Smooth muscle cell (in vitro differentiated cells): ENCODE data around the gene PDE4D. TPM values are rescaled to one million over a fixed set of nuclear protein-coding genes. Genes with fewer than 3 reads are reported as not detected.

Source experiments
- DNase-seq: peaks from one replicate; lab custom pipeline; 2025; ENCODE audit not compliant: unreplicated experiment; lab: John Stamatoyannopoulos, UW
- H2AFZ ChIP-seq: fragments of 200-600 bp; sonication (generic); 2 replicates; pipeline ENCODE4 v1.6.0; 2016; ENCODE audit warnings: antibody characterized with exemption, low read depth, mild to moderate bottlenecking
- H3F3A ChIP-seq: fragments of 200-600 bp; sonication (generic); 2 replicates; pipeline ENCODE4 v1.6.0; 2017; ENCODE audit warnings: antibody characterized with exemption, low read depth
- H3K27ac ChIP-seq: fragments of 200-600 bp; sonication (generic); 2 replicates; pipeline ENCODE4 v1.5.1; 2016; ENCODE audit warnings: low read depth, mild to moderate bottlenecking
- H3K27me3 ChIP-seq: fragments of 200-600 bp; sonication (generic); 2 replicates; pipeline ENCODE4 v1.6.1; 2016; ENCODE audit warnings: low read depth, mild to moderate bottlenecking
- H3K36me3 ChIP-seq: fragments of 200-600 bp; sonication (generic); 2 replicates; pipeline ENCODE4 v1.5.1; 2016; ENCODE audit warnings: low read depth
- H3K4me1 ChIP-seq: fragments of 200-600 bp; sonication (generic); 2 replicates; pipeline ENCODE4 v1.5.1; 2016; ENCODE audit warnings: low read depth
- H3K4me2 ChIP-seq: fragments of 200-600 bp; sonication (generic); 2 replicates; pipeline ENCODE4 v1.6.0; 2016; ENCODE audit warnings: mild to moderate bottlenecking
- H3K4me3 ChIP-seq: fragments of 200-600 bp; sonication (generic); 2 replicates; pipeline ENCODE4 v1.5.1; 2016; ENCODE audit warnings: mild to moderate bottlenecking
- H3K79me2 ChIP-seq: fragments of 200-600 bp; sonication (generic); 2 replicates; pipeline ENCODE4 v1.6.0; 2016; ENCODE audit warnings: low read depth, mild to moderate bottlenecking
- H3K9ac ChIP-seq: fragments of 200-600 bp; sonication (generic); 2 replicates; pipeline ENCODE4 v1.6.0; 2016; ENCODE audit warnings: low read depth
- H3K9me3 ChIP-seq: fragments of 200-600 bp; sonication (generic); replicated peaks from 2 replicates; pipeline ENCODE4 v1.5.1; 2016; ENCODE audit warnings: low read depth
- H4K20me1 ChIP-seq: fragments of 200-600 bp; sonication (generic); 2 replicates; pipeline ENCODE4 v1.6.0; 2016; ENCODE audit warnings: low read depth
- WGBS: methylation state at CpG from one replicate; pipeline ENCODE4 v1.1.7; 2016; ENCODE audit warnings: low lambda C conversion rate; 5-methylcytosine and 5-hydroxymethylcytosine counted together
- polyA plus RNA-seq: library from polyadenylated mRNA; unstranded; fragments of >200 nt; fragmentation: Nextera tagmentation; extraction: Ambion mirVana; gene quantifications from 2 replicates; pipeline ENCODE4 v1.2.1, GENCODE V29; 2016
- total RNA-seq: library from RNA; depleted of rRNA; stranded (reverse); fragments of >200 nt; gene quantifications from 2 replicates; pipeline ENCODE4 v1.2.3, GENCODE V29; 2014
- TF ChIP-seq, protein P1 (sequence below): fragments of 200-600 bp; sonication (generic); IDR thresholded peaks from 2 replicates; pipeline ENCODE4 v1.5.1; 2017; ENCODE audit warnings: borderline replicate concordance, mild to moderate bottlenecking, antibody characterized with exemption; ENCODE audit not compliant: insufficient read depth, poor library complexity, severe bottlenecking

PDE4D gene
- total and polyA plus RNA-seq, 2 experiments from 2014 or later = 16.4 to 61.0 TPM

DNA sequence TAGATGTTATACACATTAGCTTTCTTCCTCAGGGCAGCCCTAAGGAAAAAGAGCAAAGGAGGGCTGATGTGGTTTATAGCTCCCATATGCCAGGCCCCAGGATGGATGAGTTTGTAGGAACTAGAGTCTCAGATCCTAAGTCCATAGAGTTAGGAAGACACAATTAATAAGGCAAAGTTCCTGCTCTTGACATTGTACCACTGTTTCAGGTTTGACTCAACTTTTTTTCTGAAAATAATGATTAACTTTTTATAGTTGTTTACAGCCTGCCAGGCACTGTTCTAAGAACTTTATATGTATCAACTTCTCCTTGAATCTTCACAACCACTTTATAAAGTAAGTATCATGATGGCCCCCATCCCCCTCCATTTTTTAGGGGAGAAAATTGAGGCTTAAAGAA, 339.5 kb downstream of the PDE4D start:
- Histone ChIP-seq H3K9me3 (no peaks in the 10 kb centered on the region), H3K27ac (no peak overlapping the region), H3F3A (no peaks in the 10 kb centered on the region), H2AFZ (no peak overlapping the region), H3K27me3 (no peaks in the 10 kb centered on the region), H3K36me3 (no peaks in the 10 kb centered on the region), H3K4me2 (no peak overlapping the region), H3K79me2 (no peaks in the 10 kb centered on the region), H3K4me3 (no peak overlapping the region), H3K4me1 (peaks cover 9% of the 10 kb centered on the region), H4K20me1 (peaks cover 38% of the 10 kb centered on the region), H3K9ac (no peak overlapping the region)
- TF ChIP-seq, protein P1, sequence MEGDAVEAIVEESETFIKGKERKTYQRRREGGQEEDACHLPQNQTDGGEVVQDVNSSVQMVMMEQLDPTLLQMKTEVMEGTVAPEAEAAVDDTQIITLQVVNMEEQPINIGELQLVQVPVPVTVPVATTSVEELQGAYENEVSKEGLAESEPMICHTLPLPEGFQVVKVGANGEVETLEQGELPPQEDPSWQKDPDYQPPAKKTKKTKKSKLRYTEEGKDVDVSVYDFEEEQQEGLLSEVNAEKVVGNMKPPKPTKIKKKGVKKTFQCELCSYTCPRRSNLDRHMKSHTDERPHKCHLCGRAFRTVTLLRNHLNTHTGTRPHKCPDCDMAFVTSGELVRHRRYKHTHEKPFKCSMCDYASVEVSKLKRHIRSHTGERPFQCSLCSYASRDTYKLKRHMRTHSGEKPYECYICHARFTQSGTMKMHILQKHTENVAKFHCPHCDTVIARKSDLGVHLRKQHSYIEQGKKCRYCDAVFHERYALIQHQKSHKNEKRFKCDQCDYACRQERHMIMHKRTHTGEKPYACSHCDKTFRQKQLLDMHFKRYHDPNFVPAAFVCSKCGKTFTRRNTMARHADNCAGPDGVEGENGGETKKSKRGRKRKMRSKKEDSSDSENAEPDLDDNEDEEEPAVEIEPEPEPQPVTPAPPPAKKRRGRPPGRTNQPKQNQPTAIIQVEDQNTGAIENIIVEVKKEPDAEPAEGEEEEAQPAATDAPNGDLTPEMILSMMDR = no peak
- DNase-seq = no peak

DNA sequence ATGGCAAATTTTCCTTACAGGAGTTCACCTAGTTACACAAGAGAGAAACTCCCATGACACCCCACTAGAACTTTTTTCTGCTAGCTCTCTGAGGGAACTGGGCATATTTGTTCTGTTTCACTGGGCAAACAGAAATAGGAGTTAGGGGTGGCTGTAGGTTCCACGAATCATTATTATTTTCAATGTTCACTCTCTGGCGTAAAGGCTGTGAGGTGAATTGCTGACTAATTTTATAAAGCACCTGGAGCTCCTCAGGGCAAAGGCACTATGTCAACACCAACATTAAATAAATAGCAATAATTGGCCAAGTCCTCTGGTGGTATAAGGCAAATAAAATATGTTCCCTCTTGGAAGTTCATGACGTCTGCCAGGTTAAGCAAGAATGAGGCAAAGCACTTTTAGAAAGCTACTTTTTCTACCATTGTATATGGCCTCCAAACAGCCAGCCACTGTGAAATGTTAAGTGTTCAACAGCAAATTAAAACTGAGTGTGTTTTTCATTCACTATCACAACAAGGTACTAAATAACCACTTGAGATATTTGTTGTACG, 344.6 kb downstream of the PDE4D start:
- TF ChIP-seq, protein P1 = no peak

GRCh38 chr5:59547731-59548130, 345.8 kb downstream of the PDE4D start:
- no peak for DNase-seq
- H3K27ac ChIP-seq = no peak overlapping the region
- no peak overlapping the region for H3K9ac ChIP-seq
- H3K27me3 ChIP-seq = no peaks in the 10 kb centered on the region
- TF ChIP-seq, protein P1 = no peak
- H3K4me1 ChIP-seq = no peaks in the 10 kb centered on the region
- H3K4me2 ChIP-seq = no peak overlapping the region
- H3K9me3 ChIP-seq = no peaks in the 10 kb centered on the region
- H3F3A ChIP-seq = no peaks in the 10 kb centered on the region
- WGBS = 88% methylated on average over 3 of the region's 3 CpGs
- no peaks in the 10 kb centered on the region for H3K36me3 ChIP-seq
- no peak overlapping the region for H2AFZ ChIP-seq
- H3K4me3 ChIP-seq = no peak overlapping the region
- H4K20me1 ChIP-seq = peaks cover 57% of the 10 kb centered on the region
- no peaks in the 10 kb centered on the region for H3K79me2 ChIP-seq

More for the DNA sequence above, 344.6 kb downstream of the PDE4D start:
- Histone ChIP-seq H3K27ac (no peak overlapping the region), H3K36me3 (no peaks in the 10 kb centered on the region), H3F3A (no peaks in the 10 kb centered on the region), H2AFZ (no peak overlapping the region), H3K9ac (no peak overlapping the region), H3K4me3 (no peak overlapping the region), H3K9me3 (no peaks in the 10 kb centered on the region), H3K4me1 (no peaks in the 10 kb centered on the region), H3K27me3 (no peaks in the 10 kb centered on the region), H4K20me1 (peaks cover 48% of the 10 kb centered on the region), H3K4me2 (no peak overlapping the region), H3K79me2 (no peaks in the 10 kb centered on the region)
- 88% methylated on average over 4 of the region's 4 CpGs for WGBS
- no peak for DNase-seq

DNA sequence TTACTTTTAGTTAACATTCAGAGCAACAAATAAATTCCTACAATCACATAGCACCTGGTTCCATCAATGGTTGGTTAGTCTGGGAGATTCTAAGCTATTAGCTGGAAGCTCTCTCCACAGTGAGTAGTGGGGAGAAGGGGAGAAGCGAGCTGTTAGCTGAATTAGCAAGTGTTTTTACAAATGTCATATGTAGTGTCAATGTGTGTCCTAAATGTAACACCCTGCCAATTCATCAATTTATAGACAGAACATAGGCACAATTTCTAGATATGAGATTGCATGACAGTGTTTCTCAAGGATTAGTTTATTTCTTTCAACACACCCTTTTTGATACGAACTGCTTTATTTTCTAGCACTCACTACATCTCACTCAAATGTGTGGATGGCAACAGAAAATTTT, 349.0 kb downstream of the PDE4D start:
- no peaks in the 10 kb centered on the region for H3K27me3 ChIP-seq
- no peak overlapping the region for H3K9ac ChIP-seq
- WGBS = 92% methylated on average over 2 of the region's 2 CpGs
- DNase-seq = no peak
- H3K36me3 ChIP-seq = no peaks in the 10 kb centered on the region
- H3K9me3 ChIP-seq = no peaks in the 10 kb centered on the region
- no peak overlapping the region for H3K4me2 ChIP-seq
- H3K79me2 ChIP-seq = no peaks in the 10 kb centered on the region
- no peaks in the 10 kb centered on the region for H3K4me1 ChIP-seq
- H3K27ac ChIP-seq = no peak overlapping the region
- H2AFZ ChIP-seq = no peak overlapping the region
- H3F3A ChIP-seq = no peaks in the 10 kb centered on the region
- H3K4me3 ChIP-seq = no peak overlapping the region
- TF ChIP-seq, protein P1 = no peak
- peaks cover 74% of the 10 kb centered on the region for H4K20me1 ChIP-seq
